GM18499 (cell line): ENCODE data around the gene HTRA2.

Experiments used
- ATAC-seq: cut with Tn5 transposase; IDR thresholded peaks from one replicate; pipeline ENCODE4 v1.9.1; 2021; ENCODE audit warnings: moderate number of reproducible peaks; ENCODE audit not compliant: insufficient read depth, unreplicated experiment

The HTRA2 gene

DNA sequence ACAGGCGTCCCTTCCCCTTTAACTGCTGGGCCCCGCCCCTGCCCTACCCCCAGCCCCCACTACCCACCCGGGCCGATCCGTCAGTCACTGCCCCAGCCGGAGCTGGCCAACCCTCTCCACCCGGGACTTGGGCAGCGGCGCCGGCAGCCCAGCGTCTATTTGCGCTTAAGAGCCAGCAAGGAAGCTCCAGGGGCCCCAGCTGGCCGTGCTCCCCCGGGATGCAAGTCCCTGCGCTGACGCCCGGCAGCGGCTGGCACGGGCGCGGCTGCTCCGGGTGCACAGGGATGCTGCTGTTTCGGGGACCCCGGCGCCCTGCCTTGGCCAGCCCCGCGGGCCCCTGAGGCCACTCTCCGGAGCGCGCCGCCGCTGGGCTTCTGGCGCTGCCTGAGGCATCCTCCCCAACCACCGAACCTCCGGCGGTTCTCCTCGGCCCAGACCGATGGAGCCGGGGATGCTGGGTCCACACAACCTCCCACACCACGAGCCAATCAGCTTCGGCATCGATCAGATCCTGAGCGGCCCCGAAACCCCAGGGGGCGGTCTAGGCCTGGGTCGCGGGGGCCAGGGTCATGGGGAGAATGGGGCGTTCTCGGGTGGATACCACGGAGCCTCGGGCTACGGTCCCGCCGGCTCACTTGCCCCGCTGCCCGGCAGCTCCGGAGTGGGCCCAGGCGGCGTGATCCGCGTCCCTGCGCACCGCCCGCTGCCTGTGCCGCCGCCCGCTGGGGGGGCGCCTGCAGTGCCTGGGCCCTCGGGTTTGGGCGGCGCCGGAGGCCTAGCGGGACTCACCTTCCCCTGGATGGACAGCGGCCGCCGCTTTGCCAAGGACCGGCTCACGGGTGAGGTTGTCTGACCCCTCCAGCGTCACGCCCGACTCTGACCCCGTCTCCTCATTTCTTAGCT lies 15.1 kb upstream of the HTRA2 start, which contains the start of gene TLX2:
Gene TLX2 (plus strand): TSS at position 83 of the 903 bp plus-strand sequence. CDS start 357 bp downstream, at position 440.
- no peak for ATAC-seq

DNA sequence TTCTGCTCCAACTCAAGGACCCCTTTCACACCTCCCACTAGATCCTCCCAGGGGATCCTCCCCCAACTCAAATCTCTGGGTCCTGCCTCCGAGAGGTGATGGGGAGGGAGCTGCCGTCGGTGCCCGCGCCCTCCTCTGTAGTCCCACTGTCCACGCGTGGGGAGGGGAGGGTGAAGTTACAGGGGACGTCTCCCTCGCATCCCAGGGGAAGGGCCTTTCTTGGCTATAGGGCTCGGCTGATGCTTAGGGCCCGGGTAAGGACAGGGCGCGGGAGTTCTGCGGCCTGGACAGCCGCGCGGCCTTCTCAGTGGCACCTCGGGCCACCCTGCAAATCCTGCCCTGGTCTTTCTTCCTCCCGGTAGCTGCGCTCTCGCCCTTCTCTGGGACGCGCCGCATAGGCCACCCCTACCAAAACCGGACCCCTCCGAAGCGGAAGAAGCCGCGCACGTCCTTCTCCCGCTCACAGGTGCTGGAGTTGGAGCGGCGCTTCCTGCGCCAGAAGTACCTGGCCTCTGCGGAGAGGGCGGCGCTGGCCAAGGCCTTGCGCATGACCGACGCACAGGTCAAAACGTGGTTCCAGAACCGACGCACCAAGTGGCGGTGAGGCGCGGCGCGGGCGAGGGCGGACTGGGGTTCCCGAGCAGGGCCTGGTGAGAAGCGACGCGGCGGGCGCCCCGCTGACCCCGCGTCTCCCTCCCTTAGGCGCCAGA lies 14.3 kb upstream of the HTRA2 start:
- no peak for ATAC-seq

DNA sequence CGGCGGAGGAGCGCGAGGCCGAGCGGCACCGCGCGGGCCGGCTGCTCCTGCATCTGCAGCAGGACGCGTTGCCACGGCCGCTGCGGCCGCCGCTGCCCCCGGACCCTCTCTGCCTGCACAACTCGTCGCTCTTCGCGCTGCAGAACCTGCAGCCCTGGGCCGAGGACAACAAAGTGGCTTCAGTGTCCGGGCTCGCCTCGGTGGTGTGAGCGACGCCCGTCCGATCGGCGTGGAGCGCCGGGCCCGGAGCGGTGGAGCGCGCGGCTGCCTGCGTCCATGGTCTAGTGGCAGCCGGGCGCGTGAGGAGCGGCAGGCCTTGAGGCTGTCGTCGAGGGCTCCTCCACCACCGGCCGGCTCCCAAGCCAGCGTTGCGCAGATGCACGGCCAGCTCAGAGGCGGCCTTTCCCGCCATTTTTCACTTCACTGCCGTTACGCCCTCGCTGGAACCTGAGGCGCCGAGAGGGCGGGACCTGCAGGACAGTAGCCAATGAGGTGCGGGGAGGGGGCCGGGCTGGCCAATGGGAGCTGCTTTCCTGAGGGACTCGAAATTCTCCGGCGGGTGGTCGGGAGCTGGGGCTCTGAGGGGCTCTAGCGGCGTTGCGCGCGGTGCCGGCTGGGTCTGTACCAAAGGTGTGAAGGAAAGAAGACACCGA lies 13.6 kb upstream of the HTRA2 start:
- no peak for ATAC-seq

DNA sequence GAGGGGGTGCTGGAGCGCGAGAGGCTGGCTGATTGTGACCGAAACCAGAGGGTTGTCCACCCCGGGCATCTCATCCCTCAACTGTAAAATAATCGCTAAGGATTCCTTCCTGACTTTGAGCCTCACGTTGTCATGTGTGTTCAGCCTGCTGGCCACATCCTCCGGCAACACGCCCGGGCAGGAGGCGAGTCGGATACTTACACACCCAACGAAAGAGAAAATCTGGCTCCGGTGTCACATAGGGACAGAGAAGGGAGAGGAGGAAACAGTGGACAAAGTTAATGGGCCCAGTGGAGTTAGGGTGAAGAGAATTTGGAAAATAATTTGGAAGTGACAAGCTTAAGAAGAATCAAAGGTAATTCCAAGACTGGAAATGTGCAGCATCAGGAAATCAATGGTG lies 13.1 kb upstream of the HTRA2 start:
- ATAC-seq = no peak

DNA sequence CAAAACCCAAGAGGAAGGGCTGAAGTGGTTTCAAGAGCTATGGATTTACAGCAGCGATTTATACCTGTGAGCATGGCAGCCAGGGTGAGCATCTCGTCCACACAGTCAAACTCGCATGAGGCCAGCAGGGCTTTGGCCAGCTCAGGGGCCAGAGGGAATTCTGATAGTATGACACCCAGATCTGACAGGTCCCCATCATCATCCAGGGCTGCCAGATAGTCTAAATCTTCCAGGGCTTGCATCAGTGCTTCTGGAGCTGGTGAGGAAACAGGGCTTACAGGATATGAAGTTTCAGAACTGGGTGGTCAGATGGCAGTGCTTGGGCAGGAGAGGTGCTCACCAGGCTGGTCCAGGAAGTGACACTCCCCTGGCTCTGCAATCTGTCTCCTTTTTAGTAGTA lies 7.2 kb upstream of the HTRA2 start:
- ATAC-seq = no peak

DNA sequence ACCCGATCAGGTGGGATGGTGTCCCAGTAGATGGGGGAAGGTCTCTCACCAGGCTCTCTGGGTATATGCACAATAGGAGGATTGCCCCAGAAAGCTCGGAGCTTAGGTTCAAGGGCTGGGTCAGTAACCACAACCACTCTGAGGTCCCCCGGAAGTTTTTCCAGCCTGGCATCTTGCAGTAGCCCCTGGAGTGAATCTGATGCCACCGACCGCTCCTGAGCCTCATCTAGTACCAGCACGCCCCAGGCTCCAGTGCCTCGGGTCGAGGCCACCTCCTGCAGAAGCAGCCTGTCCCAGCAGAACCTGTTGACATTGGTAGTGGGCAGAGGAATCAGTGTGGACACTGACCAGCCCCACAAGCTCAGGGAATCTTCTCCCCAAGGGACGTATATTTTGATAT lies 5.7 kb upstream of the HTRA2 start:
- no peak for ATAC-seq

DNA sequence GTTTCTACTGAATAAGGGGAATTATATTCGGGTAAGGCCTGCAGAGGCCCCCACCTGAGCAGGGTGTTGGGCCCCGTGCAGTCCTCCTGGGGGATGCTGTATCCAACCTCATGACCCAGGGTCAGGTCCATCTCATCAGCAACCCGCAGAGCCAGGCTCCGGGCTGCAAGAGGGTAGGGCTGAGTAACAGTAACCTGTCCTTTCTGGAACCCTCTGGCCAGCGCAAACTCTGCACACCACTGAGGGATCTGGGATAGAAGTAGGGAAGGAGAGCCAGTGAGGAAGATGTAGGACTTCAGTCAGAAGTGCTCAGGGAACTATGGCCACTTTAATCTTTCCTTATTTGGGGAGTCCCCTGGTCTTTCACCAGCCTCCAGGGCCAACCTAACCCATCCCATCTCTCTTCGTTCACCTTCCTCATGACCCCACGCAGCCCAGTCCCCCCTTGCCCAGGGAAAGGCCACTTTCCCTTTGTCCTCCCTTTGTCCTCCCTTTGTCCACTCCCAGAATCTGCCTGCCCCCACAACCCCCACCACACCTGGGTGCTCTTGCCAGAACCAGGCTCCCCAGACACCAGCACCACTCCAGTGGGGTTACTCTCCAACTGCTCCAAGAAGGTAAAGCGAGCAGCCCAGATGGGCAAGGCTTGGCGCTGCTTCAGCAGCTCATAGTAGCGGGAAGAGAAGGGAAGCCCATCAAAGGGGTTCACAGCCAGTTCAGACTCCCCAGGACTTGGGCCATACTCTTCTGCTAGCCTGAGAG lies 4.6 kb upstream of the HTRA2 start:
- ATAC-seq = no peak

DNA sequence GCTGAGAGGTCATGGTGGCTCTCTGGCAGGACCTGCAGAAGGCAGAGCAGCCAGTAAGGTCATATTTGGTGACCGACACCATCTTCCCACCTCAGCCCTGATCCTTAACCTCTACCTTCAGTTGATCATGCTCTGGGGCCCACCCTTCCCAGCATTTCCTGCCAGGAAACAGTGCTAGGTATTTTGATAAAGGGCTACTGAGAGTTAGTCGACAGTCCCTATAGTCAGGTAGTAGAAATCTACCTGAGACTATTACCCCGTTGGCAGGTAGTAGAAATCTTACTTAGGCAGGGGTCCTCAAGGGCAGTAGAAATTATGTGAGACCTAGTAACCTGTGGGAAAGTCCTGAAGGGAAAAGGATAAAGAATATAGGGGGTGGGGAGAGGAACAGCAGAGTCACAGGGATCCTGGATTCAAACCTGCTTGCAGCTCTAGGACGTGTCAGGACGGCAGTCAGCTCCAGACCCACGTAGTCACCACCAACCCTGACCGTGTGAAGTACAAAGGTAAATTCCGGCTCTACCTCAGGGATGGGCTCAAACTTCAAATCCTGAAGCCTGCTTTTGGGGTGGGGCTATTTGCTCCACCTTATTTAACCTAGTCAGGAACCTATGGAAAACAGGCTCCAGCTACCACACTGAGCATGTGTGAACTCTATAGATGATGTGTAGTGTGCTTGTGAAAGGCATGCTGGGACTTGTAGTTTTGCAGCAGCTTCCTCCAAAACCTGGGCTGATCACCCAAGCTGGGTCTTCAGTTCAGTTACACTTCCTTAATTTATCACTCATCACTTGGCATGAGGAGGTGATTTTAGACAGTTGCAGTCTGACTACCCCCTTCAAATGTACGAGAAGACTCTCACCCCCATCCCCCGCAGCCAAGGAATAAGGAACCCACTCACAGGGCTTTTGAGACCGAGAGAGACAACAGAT lies 3.8 kb upstream of the HTRA2 start, which contains the start of gene DQX1:
Gene DQX1 (minus strand): TSS at position 515 of the 932 bp plus-strand sequence. CDS start 502 bp downstream, at position 13.
- no peak for ATAC-seq

DNA sequence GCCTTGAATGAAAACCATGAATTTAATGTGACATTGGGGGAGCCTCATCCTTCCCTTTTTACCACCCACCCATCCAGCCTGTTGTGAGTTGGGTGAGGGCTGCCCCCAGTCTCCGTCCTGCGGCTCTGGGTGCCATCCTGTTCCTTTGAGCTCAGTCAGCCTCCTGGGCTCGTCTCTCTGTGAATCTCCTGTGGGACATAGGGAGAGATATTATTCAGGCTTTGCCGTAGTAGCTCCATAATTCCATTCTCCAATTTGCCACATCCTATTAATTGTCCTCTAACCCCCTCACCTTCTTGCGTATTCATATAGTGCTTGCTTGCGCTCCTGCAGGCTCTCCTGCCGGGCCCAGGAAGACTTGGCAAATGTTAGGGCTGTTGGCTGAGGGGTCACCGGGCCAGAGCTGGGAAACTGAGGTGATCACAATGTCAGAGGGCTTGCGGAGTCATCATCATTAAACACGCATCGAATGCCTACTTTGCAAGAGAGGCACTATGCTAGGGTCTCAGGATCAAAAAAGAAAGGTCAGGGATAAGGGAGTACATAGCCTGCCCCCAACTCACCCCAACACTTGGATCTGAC lies 3.0 kb upstream of the HTRA2 start:
- ATAC-seq = no peak

DNA sequence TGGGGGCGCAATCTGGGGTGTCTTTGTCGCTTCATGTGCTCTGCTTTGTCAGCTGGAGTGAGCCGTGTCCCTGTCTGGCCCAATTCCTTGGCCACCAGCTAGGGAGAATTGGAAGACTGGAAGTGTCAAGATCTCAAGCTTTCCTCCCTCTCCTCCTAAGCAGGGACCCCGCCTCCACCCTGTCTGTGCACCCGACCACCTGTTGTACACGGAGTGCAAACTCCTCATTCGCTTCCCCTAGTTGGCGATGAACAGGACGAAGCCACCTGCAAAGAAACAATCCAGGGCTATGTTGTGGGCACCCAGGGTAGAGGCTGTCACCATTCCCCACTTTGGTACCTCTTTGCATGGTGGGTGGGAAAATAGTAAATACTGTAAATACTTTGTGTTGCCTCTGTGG lies 2.0 kb upstream of the HTRA2 start:
- ATAC-seq = no peak

DNA sequence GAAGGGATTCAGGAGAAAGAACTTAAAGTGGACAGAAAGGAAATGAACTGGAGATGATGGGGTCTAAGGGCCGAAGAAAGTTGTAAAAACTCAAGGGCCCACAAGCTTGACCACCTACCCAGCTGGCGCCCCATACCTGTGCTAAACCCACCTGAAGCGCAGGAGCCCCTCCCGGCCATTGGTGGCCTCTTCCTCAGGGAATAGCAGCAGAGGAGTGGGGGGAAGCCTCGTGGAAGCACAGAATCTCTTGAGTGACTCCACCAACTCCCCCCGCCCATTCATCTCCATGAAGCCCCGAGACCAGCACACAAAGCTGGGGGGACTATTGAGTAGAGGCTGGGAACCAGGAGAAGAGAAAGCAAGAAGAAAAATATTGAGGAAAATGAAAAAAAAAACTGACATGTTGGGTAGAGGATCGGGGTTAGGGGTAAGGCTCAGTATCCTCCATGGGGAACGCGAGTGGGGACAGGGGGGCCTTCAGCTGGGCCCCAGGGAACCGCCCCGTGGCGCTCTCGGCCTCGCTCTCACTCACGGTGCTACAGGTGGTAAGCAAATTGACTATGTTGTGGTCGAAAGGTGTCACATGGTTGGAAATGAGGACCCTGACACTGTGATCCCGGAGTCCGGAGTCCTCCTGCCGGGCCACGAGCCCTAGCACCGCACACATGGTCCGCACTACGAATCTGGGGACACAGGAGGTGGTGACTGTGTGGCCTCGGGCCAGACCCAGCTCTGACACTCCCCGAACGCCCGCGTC lies 955 bp upstream of the HTRA2 start:
- ATAC-seq = peak; percentile 6

DNA sequence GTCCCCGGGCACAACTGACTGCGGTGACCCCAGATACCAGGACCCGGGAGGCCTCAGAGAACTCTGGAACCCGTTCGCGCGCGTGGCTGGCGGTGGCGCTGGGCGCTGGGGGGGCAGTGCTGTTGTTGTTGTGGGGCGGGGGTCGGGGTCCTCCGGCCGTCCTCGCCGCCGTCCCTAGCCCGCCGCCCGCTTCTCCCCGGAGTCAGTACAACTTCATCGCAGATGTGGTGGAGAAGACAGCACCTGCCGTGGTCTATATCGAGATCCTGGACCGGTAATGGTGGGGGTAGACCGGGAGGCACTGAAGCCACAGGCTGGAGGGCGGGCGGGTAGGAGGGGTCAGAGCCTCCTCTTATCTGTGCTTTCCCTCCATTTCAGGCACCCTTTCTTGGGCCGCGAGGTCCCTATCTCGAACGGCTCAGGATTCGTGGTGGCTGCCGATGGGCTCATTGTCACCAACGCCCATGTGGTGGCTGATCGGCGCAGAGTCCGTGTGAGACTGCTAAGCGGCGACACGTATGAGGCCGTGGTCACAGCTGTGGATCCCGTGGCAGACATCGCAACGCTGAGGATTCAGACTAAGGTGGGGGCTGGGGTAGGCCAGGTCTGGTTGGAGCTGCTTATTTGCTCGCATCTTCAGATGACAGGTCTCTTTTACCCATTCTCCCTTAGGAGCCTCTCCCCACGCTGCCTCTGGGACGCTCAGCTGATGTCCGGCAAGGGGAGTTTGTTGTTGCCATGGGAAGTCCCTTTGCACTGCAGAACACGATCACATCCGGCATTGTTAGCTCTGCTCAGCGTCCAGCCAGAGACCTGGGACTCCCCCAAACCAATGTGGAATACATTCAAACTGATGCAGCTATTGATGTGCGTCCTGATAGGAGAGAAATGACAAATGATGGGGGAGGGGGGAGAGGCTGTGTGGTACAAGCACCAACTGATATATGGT lies 780 bp downstream of the HTRA2 start:
- no peak for ATAC-seq

DNA sequence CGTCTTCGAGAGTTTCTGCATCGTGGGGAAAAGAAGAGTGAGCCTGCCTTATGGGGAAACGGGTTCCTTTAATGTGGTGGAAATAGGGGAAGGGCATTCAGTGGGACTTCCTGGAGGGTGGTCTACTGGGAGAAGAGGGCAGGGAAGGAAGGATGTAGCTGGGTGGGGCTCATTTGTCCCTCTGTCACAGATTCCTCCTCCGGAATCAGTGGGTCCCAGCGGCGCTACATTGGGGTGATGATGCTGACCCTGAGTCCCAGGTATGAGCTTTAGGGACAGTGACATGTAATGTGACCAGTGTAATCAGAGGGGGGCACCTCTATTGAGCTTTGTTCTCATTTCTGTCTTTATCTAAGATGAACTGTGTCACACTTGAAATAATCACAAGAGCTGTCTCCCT lies 1.9 kb downstream of the HTRA2 start:
- no peak for ATAC-seq

DNA sequence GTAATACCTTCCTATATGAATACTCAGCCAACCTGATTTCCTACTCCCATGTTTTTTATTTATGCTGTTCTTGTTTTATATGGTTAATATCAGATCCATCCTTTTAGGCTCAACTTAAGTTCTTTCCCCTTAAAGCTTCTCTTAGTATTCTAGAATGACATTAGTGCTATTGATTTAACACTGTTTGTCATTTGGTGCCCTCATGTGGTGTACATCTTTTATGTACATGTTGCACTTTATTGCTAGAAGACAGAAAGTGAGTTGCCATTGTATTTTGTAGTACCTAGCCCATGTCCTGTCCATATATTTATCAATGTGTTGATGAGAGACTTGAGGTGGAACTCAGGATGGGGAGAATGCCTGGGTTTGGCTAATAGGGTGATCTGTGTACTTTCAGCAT lies 2.5 kb downstream of the HTRA2 start:
- ATAC-seq = no peak

DNA sequence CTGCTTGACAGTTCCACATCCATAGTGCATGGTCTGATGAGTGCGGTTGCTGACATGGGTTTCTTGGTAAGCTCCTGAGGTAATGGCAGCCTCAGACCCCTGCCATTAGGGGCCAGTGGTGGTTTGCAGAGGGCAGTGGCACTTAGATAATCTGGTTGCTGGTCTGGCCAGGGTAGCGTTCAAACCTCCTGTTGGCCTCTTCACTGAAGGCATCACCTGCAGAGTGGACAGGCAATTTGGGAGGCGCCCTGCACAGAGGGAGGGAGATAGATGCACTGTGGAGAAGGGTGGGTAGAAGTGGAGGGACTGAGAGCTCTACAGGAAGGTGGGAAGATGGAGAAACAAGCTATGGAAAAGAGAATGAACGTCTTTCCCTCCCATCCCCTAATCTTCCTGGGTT lies 3.7 kb downstream of the HTRA2 start:
- no peak for ATAC-seq

DNA sequence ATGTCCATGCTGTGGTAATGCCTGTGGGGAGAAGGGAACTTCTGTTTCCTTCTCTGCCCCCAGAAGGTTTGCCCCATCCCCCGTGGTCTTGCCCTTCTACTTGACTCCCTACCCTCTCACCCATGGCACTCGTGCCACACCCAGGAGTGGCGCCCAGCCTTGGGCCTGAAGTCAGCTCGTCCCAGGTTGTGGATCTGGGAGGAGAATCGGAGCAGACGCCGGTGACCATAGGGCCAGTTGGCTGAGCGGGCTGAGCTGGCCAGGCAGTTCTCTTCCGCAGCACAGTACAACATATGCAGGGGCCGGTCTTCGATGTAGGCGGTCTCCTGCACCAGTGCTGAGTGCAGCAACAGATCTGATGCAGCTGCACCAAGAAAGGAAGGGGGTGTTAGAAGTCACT lies 4.7 kb downstream of the HTRA2 start:
- no peak for ATAC-seq

DNA sequence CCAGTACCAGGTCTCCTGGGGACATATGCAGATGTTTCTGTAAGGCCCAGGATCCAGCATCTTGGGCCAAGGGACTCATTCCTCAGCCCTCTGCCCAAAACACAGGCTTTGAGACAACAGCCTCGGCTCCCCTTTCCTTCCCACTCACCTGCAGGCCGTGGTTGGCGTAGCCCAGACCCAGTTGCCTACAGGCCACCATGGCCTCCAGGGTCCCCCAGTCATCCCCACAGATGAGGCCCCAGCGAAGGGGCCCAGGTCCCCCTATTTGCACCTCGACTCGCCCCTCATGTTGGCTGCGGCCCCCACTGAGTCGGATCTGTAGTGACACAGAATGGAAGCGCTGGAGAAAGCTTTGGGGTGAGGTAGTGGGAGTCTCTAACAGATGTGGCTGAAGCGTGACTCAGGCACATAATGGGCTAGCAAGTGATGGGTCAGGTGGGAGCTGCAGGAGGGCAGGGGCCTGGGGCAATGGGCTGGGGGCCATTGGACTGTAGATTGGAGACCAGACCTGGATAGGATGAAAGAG lies 5.8 kb downstream of the HTRA2 start:
- no peak for ATAC-seq
